BLaER1 (cell line): ENCODE results near the gene ATG7.
A peak's percentile ranks its signal among the peaks of the same experiment; 100 is the strongest.
"Not testable (repeated sequence)": the region's sequence is repeated elsewhere in the genome, so short reads cannot be mapped to it uniquely, and the experiment has no call there.

Experiments used
- H3K27ac ChIP-seq: shearing (Covaris generic); formaldehyde crosslinking; 2 replicates; pipeline ENCODE4 v1.8.1; 2022
- H3K27me3 ChIP-seq: shearing (Covaris generic); formaldehyde crosslinking; 2 replicates; pipeline ENCODE4 v1.8.1; 2022
- H3K36me3 ChIP-seq: shearing (Covaris generic); formaldehyde crosslinking; 2 replicates; pipeline ENCODE4 v1.8.1; 2022
- H3K4me1 ChIP-seq: shearing (Covaris generic); formaldehyde crosslinking; 2 replicates; pipeline ENCODE4 v1.8.1; 2022
- H3K4me2 ChIP-seq: shearing (Covaris generic); formaldehyde crosslinking; 2 replicates; pipeline ENCODE4 v1.8.1; 2022
- H3K4me3 ChIP-seq: shearing (Covaris generic); formaldehyde crosslinking; 2 replicates; pipeline ENCODE4 v1.8.1; 2022
- H3K9ac ChIP-seq: shearing (Covaris generic); formaldehyde crosslinking; 2 replicates; pipeline ENCODE4 v1.8.1; 2022
- H3K9me3 ChIP-seq: shearing (Covaris generic); formaldehyde crosslinking; 2 replicates; pipeline ENCODE4 v1.8.1; 2022
- H4K20me1 ChIP-seq: shearing (Covaris generic); formaldehyde crosslinking; 2 replicates; pipeline ENCODE4 v1.8.1; 2022
- Cebpa-rat ChIP-seq: shearing (Covaris generic); IDR thresholded peaks from 2 replicates; pipeline ENCODE4 v1.8.1; 2022

Gene ATG7

GRCh38 chr3:11507719-11508118 lies 235.5 kb downstream of the ATG7 start:
- Histone ChIP-seq H3K36me3 (no peaks in the 10 kb centered on the region), H3K4me1 (peaks cover 23% of the 10 kb centered on the region), H3K27me3 (no peaks in the 10 kb centered on the region), H3K9me3 (no peaks in the 10 kb centered on the region), H3K4me2 (no peak overlapping the region), H3K9ac (no peak overlapping the region), H3K4me3 (no peak overlapping the region), H4K20me1 (no peaks in the 10 kb centered on the region), H3K27ac (no peak overlapping the region)
- no peak for TF ChIP-seq Cebpa-rat

- Histone ChIP-seq H3K27ac (peak overlapping the region; percentile 1; the same call in 1 of the 2 replicates), H3K36me3 (no peaks in the 10 kb centered on the region; the same call in 1 of the 2 replicates), H4K20me1 (no peaks in the 10 kb centered on the region), H3K9me3 (no peaks in the 10 kb centered on the region), H3K4me2 (peak overlapping the region; percentile 74), H3K9ac (no peak overlapping the region), H3K27me3 (no peaks in the 10 kb centered on the region), H3K4me1 (peaks cover 23% of the 10 kb centered on the region), H3K4me3 (no peak overlapping the region)
- TF ChIP-seq Cebpa-rat: no peak
Measured at GRCh38 chr3:11508346-11509172, 236.4 kb downstream of the ATG7 start.

GRCh38 chr3:11509173-11510000 lies 237.2 kb downstream of the ATG7 start:
- no peak for TF ChIP-seq Cebpa-rat
- Histone ChIP-seq H3K4me2 (peak overlapping the region; percentile 74), H3K36me3 (no peaks in the 10 kb centered on the region; the same call in 1 of the 2 replicates), H3K27ac (peak overlapping the region; percentile 1; the same call in 1 of the 2 replicates), H3K4me1 (peaks cover 28% of the 10 kb centered on the region), H4K20me1 (no peaks in the 10 kb centered on the region), H3K27me3 (no peaks in the 10 kb centered on the region), H3K9me3 (no peaks in the 10 kb centered on the region), H3K4me3 (no peak overlapping the region), H3K9ac (no peak overlapping the region)

GRCh38 chr3:11510001-11510340 lies 237.8 kb downstream of the ATG7 start:
- Histone ChIP-seq H4K20me1 (no peaks in the 10 kb centered on the region), H3K4me1 (peaks cover 34% of the 10 kb centered on the region), H3K27ac (no peak overlapping the region; the same call in 1 of the 2 replicates), H3K4me3 (no peak overlapping the region), H3K36me3 (no peaks in the 10 kb centered on the region; the same call in 1 of the 2 replicates), H3K9ac (no peak overlapping the region), H3K27me3 (no peaks in the 10 kb centered on the region), H3K4me2 (peak overlapping the region; percentile 74), H3K9me3 (no peaks in the 10 kb centered on the region)
- no peak for TF ChIP-seq Cebpa-rat

- no peak overlapping the region for H3K27ac ChIP-seq
- H3K9ac ChIP-seq: no peak overlapping the region
- peaks cover 38% of the 10 kb centered on the region for H3K4me1 ChIP-seq
- H3K4me2 ChIP-seq: peak overlapping the region; percentile 74
- H3K36me3 ChIP-seq: no peaks in the 10 kb centered on the region; the same call in 1 of the 2 replicates
- TF ChIP-seq Cebpa-rat: no peak
- H4K20me1 ChIP-seq: no peaks in the 10 kb centered on the region
- H3K27me3 ChIP-seq: no peaks in the 10 kb centered on the region
- no peaks in the 10 kb centered on the region for H3K9me3 ChIP-seq
- no peak overlapping the region for H3K4me3 ChIP-seq
Measured at GRCh38 chr3:11510356-11510755, 238.2 kb downstream of the ATG7 start.

- H3K4me3 ChIP-seq, H4K20me1 ChIP-seq, H3K27ac ChIP-seq, H3K4me2 ChIP-seq, H3K9me3 ChIP-seq, H3K27me3 ChIP-seq, H3K9ac ChIP-seq, H3K36me3 ChIP-seq: not testable (repeated sequence)
- H3K4me1 ChIP-seq: peaks cover 38% of the 10 kb centered on the region
Measured at GRCh38 chr3:11511606-11512005, 239.4 kb downstream of the ATG7 start.

- H3K27ac ChIP-seq, H3K4me2 ChIP-seq, H4K20me1 ChIP-seq, H3K9me3 ChIP-seq, H3K36me3 ChIP-seq, H3K27me3 ChIP-seq, H3K4me3 ChIP-seq, H3K9ac ChIP-seq: not testable (repeated sequence)
- H3K4me1 ChIP-seq: peaks cover 38% of the 10 kb centered on the region
Measured at GRCh38 chr3:11513125-11513816, 241.1 kb downstream of the ATG7 start.

- H3K27ac ChIP-seq: no peak overlapping the region
- no peaks in the 10 kb centered on the region for H3K27me3 ChIP-seq
- no peaks in the 10 kb centered on the region for H4K20me1 ChIP-seq
- no peaks in the 10 kb centered on the region; the same call in 1 of the 2 replicates for H3K36me3 ChIP-seq
- H3K9ac ChIP-seq: no peak overlapping the region
- H3K4me3 ChIP-seq: no peak overlapping the region
- H3K4me1 ChIP-seq: peaks cover 35% of the 10 kb centered on the region
- peak overlapping the region; percentile 44 for H3K4me2 ChIP-seq
- H3K9me3 ChIP-seq: no peaks in the 10 kb centered on the region
- TF ChIP-seq Cebpa-rat: no peak
Measured at GRCh38 chr3:11513817-11514135, 241.6 kb downstream of the ATG7 start.

- Histone ChIP-seq H3K36me3 (no peaks in the 10 kb centered on the region; the same call in 1 of the 2 replicates), H3K27me3 (no peaks in the 10 kb centered on the region), H3K9ac (no peak overlapping the region), H4K20me1 (no peaks in the 10 kb centered on the region), H3K4me2 (peak overlapping the region; percentile 44), H3K9me3 (no peaks in the 10 kb centered on the region), H3K4me3 (no peak overlapping the region), H3K4me1 (peaks cover 30% of the 10 kb centered on the region), H3K27ac (no peak overlapping the region)
- no peak for TF ChIP-seq Cebpa-rat
Measured at GRCh38 chr3:11514191-11514821, 242.1 kb downstream of the ATG7 start.
